HG02571 (cell line): ENCODE measurements around the gene LINGO3.

ENCODE experiments used
- ATAC-seq: cut with Tn5 transposase; IDR thresholded peaks from one replicate; pipeline ENCODE4 v1.9.1; 2021; ENCODE audit warnings: mild to moderate bottlenecking, moderate library complexity; ENCODE audit not compliant: unreplicated experiment

Gene LINGO3

GRCh38 chr19:2266183-2266993, 41.6 kb downstream of the LINGO3 start:
- no peak for ATAC-seq

GRCh38 chr19:2261438-2262172, 46.3 kb downstream of the LINGO3 start:
- no peak for ATAC-seq

- ATAC-seq = no peak
Measured at GRCh38 chr19:2260341-2260805, 47.6 kb downstream of the LINGO3 start.

- no peak for ATAC-seq
Measured at GRCh38 chr19:2259336-2259735, 48.6 kb downstream of the LINGO3 start.
